Kidney (tissue), 14 donors: Measurements from ENCODE around the gene FASN. TPM values are rescaled to one million over a fixed set of nuclear protein-coding genes. Genes with fewer than 3 reads are reported as not detected.

Experiments used
- DNase-seq, 5 donors: peaks; one replicate each; pipeline ENCODE4 v3.0.0-alpha.2; 2013 to 2020
- FAIRE-seq: peaks from 2 replicates; lab custom pipeline; 2012; peaks lifted over from hg19 to GRCh38; lab: Jason Lieb, UNC
- H3K27ac ChIP-seq, 2 donors: one replicate each; pipeline ENCODE4 v1.7.0; 2013; ENCODE audit warnings: low read depth in 2 of 2, low read length in 2 of 2, inconsistent platforms in 1 of 2
- H3K27me3 ChIP-seq: one replicate; pipeline ENCODE4 v1.7.1; 2013; ENCODE audit warnings: low read length, inconsistent platforms; ENCODE audit not compliant: control insufficient read depth, insufficient read depth
- H3K36me3 ChIP-seq, 3 donors: one replicate each; pipeline versions ENCODE4 v1.7.0 to v1.7.1; 2013; ENCODE audit warnings: low read length in 3 of 3, control low read depth in 1 of 3, inconsistent platforms in 1 of 3; ENCODE audit not compliant: insufficient read depth in 3 of 3, control insufficient read depth in 2 of 3
- H3K4me1 ChIP-seq, 3 donors: one replicate each; pipeline versions ENCODE4 v1.7.0 to v1.7.1; 2013; ENCODE audit warnings: low read length in 3 of 3, inconsistent platforms in 1 of 3, low read depth in 1 of 3; ENCODE audit not compliant: control insufficient read depth in 2 of 3, insufficient read depth in 2 of 3
- H3K4me3 ChIP-seq, 3 donors: one replicate each; pipeline versions ENCODE4 v1.7.0 to v1.8.1; 2013; ENCODE audit warnings: low read length in 3 of 3, control low read depth in 1 of 3, inconsistent platforms in 1 of 3
- H3K9ac ChIP-seq, 3 donors: one replicate each; pipeline versions ENCODE4 v1.7.0 to v1.7.1; 2013; ENCODE audit warnings: low read length in 3 of 3, control low read depth in 1 of 3, inconsistent platforms in 1 of 3
- H3K9me3 ChIP-seq, 3 donors: one replicate each; pipeline versions ENCODE4 v1.7.0 to v1.7.1; 2013; ENCODE audit warnings: low read length in 3 of 3, control low read depth in 1 of 3, inconsistent platforms in 1 of 3; ENCODE audit not compliant: control insufficient read depth in 2 of 3, insufficient read depth in 1 of 3
- intact Hi-C: fragments of 100-400 bp; cut with DNase I; formaldehyde crosslinking; loops from one replicate; pipeline ENCODE4 v1.11.1; 2022
- polyA plus RNA-seq: library from polyadenylated mRNA; stranded (reverse); fragments of 350-450 nt; fragmentation: Illumina TruSeq; extraction: RNeasy Lipid Tissue Mini Kit (QIAGEN cat#74804); gene quantifications from one replicate; pipeline ENCODE4 v1.2.3, GENCODE V29; 2014; ENCODE audit warnings: low read depth, low replicate concordance; ENCODE audit not compliant: insufficient read depth
- total RNA-seq: library from RNA; stranded (reverse); fragmentation: NEBNext Ultra II Directional; extraction: Animal tissue kit (Norgen Biotek cat#: 25700); gene quantifications from one replicate; pipeline ENCODE4 v1.2.1, GENCODE V29; 2021
- TF ChIP-seq, protein P1 (sequence below): IDR thresholded peaks from 3 replicates; pipeline ENCODE4 v1.5.1; 2012; ENCODE audit warnings: mild to moderate bottlenecking, moderate library complexity, borderline replicate concordance; ENCODE audit not compliant: insufficient read depth; ENCODE audit errors: extremely low read depth
- donor health status: control.
- donor health status: control.
- donor health status: control.
- donor health status: control.
- donor health status: control.
- donor health status: DM: yes; HTN: yes; CAD: no.
- donor health status: Normal renal cell carcinoma (clear cell type).

The FASN gene
- total and polyA plus RNA-seq, 2 donors from 2014 or later = 13.6 to 43.3 TPM

DNA sequence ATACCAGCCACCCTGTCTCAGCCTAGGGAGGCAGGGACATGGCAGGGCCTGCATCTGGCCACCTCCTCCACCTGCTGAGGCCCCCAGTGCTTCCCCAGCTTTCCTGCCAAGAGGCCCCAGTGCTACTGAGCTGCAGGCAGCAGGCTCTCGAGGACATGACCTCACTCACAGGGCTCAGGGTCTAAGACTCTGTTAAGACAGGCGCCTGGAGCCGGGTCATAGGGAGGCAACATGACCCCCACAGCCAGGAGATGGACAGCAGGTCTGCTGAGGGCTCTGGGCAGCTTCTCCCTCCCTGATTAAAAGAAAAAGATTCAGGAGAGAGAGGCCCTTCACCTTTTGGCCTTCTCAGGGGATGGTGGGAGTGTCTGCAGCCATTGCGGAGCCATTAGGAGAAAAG, 23.2 kb upstream of the FASN start:
- Histone ChIP-seq H3K27ac (no peak overlapping the region), H3K27me3 (no peaks in the 10 kb centered on the region), H3K4me3 (no peak overlapping the region), H3K4me1 (no peaks in the 10 kb centered on the region), H3K36me3 (no peaks in the 10 kb centered on the region), H3K9me3 (no peaks in the 10 kb centered on the region), H3K9ac (no peak overlapping the region)
- intact Hi-C loops = no loop called here
- DNase-seq (no peak), FAIRE-seq (no peak)
- TF ChIP-seq, protein P1, sequence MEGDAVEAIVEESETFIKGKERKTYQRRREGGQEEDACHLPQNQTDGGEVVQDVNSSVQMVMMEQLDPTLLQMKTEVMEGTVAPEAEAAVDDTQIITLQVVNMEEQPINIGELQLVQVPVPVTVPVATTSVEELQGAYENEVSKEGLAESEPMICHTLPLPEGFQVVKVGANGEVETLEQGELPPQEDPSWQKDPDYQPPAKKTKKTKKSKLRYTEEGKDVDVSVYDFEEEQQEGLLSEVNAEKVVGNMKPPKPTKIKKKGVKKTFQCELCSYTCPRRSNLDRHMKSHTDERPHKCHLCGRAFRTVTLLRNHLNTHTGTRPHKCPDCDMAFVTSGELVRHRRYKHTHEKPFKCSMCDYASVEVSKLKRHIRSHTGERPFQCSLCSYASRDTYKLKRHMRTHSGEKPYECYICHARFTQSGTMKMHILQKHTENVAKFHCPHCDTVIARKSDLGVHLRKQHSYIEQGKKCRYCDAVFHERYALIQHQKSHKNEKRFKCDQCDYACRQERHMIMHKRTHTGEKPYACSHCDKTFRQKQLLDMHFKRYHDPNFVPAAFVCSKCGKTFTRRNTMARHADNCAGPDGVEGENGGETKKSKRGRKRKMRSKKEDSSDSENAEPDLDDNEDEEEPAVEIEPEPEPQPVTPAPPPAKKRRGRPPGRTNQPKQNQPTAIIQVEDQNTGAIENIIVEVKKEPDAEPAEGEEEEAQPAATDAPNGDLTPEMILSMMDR = no peak

DNA sequence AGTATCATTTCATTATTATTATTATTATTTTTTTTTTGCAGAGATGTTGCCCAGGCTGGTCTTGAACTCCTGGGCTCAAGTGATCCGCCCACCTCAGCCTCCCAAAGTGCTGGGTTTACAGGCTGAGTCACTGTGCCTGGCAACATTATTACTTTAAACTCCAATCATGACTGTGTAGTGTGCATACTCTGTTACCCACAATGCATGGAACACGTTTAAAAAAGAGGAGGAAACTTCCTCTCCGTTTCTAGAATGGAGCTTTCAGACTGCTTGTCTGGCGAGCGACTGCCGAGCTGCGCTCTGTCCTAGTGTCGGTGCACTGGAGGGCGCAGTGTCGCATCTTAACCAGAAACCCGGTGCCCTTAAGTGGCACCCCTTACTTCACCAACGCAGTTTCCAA, 22.1 kb upstream of the FASN start:
- no peak overlapping the region for H3K27ac ChIP-seq
- H3K4me3 ChIP-seq = no peak overlapping the region
- DNase-seq (no peak), FAIRE-seq (no peak)
- TF ChIP-seq, protein P1 = no peak
- intact Hi-C loops = no loop called here
- H3K27me3 ChIP-seq = no peaks in the 10 kb centered on the region
- H3K9me3 ChIP-seq = no peaks in the 10 kb centered on the region
- H3K4me1 ChIP-seq = no peaks in the 10 kb centered on the region
- H3K9ac ChIP-seq = no peak overlapping the region
- no peaks in the 10 kb centered on the region for H3K36me3 ChIP-seq

DNA sequence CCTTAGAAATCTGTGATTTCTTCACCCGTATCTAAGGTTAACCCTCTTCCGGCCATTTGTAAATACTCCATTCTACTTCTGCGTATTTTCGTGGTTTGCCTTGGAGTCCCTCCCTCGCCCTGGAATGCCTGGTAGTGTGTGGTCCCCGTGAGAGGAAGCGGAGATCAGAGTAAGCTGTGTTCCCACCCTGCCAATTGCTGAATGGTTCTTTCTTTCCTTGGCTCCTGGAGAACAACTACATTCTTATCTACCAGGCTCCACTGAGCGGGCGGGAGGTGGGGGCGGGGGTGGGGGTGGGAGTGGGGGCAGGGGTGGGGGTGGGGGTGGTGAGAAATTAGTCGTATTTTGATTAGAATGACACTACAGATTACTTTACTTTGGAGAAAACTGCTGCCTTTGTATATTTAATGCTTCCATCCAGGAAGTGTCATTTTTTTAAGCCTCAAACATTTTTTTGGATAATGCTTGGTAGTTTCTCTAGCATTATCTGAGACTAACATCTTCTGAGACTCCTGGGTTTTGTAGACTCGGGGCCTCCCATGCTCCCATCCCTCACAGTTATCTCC, 20.9 kb upstream of the FASN start:
- no peaks in the 10 kb centered on the region for H3K27me3 ChIP-seq
- no peak for FAIRE-seq
- TF ChIP-seq, protein P1 = no peak
- DNase-seq = peak in 1 of 5 donors; percentile 46
- no peaks in the 10 kb centered on the region for H3K9me3 ChIP-seq
- intact Hi-C loops = loop anchor here (10.0 kb wide), 1 partner anchor 56 kb away; no protein-coding TSS in a partner anchor
- H3K4me1 ChIP-seq = no peaks in the 10 kb centered on the region
- H3K27ac ChIP-seq = no peak overlapping the region
- H3K4me3 ChIP-seq = no peak overlapping the region
- H3K36me3 ChIP-seq = no peaks in the 10 kb centered on the region
- no peak overlapping the region for H3K9ac ChIP-seq
